BLaER1 (cell line): Measurements from ENCODE around the gene CHMP4A.

Experiments
- H3K27ac ChIP-seq: shearing (Covaris generic); formaldehyde crosslinking; 2 replicates; pipeline ENCODE4 v1.8.1; 2022
- H3K27me3 ChIP-seq: shearing (Covaris generic); formaldehyde crosslinking; 2 replicates; pipeline ENCODE4 v1.8.1; 2022
- H3K36me3 ChIP-seq: shearing (Covaris generic); formaldehyde crosslinking; 2 replicates; pipeline ENCODE4 v1.8.1; 2022
- H3K4me1 ChIP-seq: shearing (Covaris generic); formaldehyde crosslinking; 2 replicates; pipeline ENCODE4 v1.8.1; 2022
- H3K4me2 ChIP-seq: shearing (Covaris generic); formaldehyde crosslinking; 2 replicates; pipeline ENCODE4 v1.8.1; 2022
- H3K4me3 ChIP-seq: shearing (Covaris generic); formaldehyde crosslinking; 2 replicates; pipeline ENCODE4 v1.8.1; 2022
- H3K9ac ChIP-seq: shearing (Covaris generic); formaldehyde crosslinking; 2 replicates; pipeline ENCODE4 v1.8.1; 2022
- H3K9me3 ChIP-seq: shearing (Covaris generic); formaldehyde crosslinking; 2 replicates; pipeline ENCODE4 v1.8.1; 2022
- H4K20me1 ChIP-seq: shearing (Covaris generic); formaldehyde crosslinking; 2 replicates; pipeline ENCODE4 v1.8.1; 2022
- Cebpa-rat ChIP-seq: shearing (Covaris generic); IDR thresholded peaks from 2 replicates; pipeline ENCODE4 v1.8.1; 2022

The CHMP4A gene

GRCh38 chr14:24159777-24160498, 53.4 kb downstream of the CHMP4A start:
- H3K4me2 ChIP-seq, result peak overlapping the region; percentile 80; the same call in 1 of the 2 replicates
- H3K27me3 ChIP-seq, result no peaks in the 10 kb centered on the region
- H3K9ac ChIP-seq, result 0 out of 2 replicates have a peak overlapping the region, but pooled peaks have one; percentile 72
- no peak for TF ChIP-seq Cebpa-rat
- H3K4me3 ChIP-seq, result no peak overlapping the region
- H3K27ac ChIP-seq, result peak overlapping the region; percentile 73
- H3K4me1 ChIP-seq, result peaks cover 30% of the 10 kb centered on the region
- H3K9me3 ChIP-seq, result no peaks in the 10 kb centered on the region
- no peaks in the 10 kb centered on the region for H4K20me1 ChIP-seq
- H3K36me3 ChIP-seq, result peaks cover 82% of the 10 kb centered on the region
